Measurements from ENCODE around the gene FMN1.
A peak's percentile ranks its signal among the peaks of the same experiment; 100 is the strongest.

Gene FMN1

DNA sequence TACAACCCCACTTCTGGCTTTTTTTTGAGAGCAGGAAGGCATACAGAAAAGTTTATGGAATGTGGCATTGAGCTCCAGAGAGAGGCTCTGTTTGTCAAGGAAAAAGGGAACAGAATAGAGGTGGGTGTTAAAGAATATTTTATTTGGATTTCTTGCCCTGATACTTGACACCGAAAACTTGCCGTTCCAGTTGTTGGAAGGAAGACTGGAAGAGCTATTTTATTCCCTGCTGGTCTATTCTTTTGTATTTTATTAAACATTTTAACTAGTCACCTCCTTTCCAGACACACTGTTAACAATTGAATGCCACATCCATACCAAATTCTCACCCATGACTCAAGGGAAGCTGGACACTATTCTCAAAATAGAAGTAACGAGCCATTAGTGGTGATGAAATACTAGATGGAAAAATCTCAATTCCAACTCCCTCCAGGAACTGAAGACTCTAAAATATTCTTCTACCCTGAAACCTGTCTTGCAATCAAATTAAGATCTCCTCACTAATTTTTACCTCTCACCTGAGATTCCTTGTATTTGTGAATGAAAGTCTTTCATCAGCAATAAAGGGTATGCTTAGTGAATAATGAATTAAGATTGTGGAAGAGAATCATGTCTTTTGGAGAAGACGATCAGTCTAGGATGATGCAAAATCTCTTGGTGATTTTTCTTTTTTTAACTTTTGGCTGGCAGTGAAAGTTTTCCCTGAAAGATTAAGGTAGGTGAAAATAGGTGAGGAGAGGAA, 448.2 kb downstream of the FMN1 start:
- DNase-seq = no peak

- no peak for DNase-seq
Measured at GRCh38 chr15:32743411-32744140, 450.9 kb downstream of the FMN1 start.

GRCh38 chr15:32739522-32740063, 454.9 kb downstream of the FMN1 start:
- no peak for DNase-seq

DNA sequence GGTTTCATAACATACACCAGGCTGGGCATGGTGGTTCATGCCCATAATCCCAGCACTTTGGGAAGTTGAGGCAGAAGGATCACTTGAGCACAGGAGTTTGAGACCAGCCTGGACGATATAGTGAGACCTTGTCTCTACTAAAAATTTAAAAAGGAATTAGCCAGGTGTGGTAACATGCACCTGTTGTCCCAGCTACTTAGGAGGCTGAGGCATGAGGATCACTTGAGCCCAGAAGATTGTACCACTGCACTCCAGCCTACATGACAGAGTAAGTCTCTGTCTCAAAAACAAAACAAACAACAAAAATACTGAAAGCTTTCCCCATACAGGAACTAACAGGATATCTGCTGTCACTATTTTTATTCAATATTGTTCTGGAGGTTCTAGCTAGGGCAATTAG, 455.8 kb downstream of the FMN1 start:
- no peak for DNase-seq

DNA sequence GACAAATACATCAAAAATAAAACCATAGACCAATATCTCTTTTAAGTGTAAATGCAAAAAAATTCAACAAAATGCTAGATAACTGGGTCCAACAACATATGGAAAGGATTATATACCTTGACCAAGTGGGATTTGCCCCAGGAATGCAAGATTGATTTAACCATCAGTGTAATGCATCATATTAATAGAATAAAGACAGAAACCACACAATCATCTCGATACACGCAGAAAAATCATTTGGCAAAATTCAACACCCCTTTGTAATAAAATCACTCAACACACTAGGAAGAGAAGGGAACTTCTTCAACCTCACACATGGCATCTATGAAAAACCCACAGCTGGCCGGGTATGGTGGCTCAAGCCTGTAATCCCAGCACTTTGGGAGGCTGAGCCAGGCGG, 457.2 kb downstream of the FMN1 start:
- DNase-seq = no peak

GRCh38 chr15:32736701-32737061, 457.8 kb downstream of the FMN1 start:
- no peak for DNase-seq

- no peak for DNase-seq
Measured at GRCh38 chr15:32735989-32736700, 458.4 kb downstream of the FMN1 start.

- no peak for DNase-seq
Measured at GRCh38 chr15:32733281-32733680, 461.2 kb downstream of the FMN1 start.

GRCh38 chr15:32732574-32733157, 461.8 kb downstream of the FMN1 start:
- DNase-seq = no peak

DNA sequence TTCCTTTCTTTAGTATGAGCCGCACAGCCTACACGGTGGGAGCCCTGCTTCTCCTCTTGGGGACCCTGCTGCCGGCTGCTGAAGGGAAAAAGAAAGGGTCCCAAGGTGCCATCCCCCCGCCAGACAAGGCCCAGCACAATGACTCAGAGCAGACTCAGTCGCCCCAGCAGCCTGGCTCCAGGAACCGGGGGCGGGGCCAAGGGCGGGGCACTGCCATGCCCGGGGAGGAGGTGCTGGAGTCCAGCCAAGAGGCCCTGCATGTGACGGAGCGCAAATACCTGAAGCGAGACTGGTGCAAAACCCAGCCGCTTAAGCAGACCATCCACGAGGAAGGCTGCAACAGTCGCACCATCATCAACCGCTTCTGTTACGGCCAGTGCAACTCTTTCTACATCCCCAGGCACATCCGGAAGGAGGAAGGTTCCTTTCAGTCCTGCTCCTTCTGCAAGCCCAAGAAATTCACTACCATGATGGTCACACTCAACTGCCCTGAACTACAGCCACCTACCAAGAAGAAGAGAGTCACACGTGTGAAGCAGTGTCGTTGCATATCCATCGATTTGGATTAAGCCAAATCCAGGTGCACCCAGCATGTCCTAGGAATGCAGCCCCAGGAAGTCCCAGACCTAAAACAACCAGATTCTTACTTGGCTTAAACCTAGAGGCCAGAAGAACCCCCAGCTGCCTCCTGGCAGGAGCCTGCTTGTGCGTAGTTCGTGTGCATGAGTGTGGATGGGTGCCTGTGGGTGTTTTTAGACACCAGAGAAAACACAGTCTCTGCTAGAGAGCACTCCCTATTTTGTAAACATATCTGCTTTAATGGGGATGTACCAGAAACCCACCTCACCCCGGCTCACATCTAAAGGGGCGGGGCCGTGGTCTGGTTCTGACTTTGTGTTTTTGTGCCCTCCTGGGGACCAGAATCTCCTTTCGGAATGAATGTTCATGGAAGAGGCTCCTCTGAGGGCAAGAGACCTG, 463.5 kb downstream of the FMN1 start:
- peak; percentile 33 for DNase-seq

DNA sequence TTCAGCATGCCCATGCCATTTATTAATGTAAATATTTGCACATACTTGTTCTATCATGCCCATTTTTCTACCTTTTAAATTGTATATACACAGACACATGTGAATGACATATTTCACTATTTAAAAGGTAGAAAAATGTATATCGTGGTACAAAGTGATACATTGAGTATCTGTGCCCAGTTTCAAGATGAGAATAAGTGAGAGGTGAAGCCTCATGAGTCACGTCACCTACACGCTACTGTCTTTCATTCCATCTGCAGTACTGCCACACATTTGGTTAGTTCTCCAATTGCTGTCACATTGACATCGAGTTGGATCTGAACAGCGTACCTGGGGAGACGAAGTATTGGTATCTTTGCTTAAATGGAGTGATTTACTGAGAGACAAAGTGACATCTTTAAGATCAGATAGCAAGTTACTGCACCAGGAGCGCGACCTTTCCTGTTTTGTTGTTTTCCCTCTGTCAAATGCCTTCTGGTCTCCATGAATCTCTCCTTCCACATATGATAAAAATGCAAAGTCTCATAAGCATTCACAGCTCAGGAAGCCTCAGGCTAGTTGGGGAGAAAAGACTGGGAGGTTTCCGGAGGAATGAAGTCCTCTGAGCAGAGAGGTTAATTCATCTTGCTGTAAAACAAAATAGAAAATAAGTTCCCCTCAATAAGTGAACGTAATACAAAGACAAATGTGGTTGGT, 464.7 kb downstream of the FMN1 start:
- DNase-seq = no peak

- no peak for DNase-seq
Measured at GRCh38 chr15:32723171-32723948, 471.2 kb downstream of the FMN1 start.

GRCh38 chr15:32722136-32722535, 472.4 kb downstream of the FMN1 start:
- DNase-seq = no peak

DNA sequence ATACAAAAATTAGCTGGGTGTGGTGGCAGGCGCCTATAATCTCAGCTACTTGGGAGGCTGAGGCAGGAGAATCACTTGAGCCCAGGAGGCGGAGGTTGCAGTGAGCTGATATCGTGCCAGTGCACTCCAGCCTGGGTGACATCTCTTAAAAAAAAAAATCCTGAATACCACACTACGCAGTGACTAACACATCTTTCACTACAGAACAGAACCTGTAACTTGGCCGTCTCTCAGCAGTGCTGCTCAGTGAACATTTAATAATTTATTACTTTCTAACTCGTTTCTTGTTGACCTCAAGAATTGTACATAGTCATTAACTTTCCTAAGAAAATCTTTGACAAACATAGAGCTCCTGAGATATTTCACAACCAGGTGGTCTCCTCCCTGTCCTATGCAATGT, 472.9 kb downstream of the FMN1 start:
- no peak for DNase-seq

DNA sequence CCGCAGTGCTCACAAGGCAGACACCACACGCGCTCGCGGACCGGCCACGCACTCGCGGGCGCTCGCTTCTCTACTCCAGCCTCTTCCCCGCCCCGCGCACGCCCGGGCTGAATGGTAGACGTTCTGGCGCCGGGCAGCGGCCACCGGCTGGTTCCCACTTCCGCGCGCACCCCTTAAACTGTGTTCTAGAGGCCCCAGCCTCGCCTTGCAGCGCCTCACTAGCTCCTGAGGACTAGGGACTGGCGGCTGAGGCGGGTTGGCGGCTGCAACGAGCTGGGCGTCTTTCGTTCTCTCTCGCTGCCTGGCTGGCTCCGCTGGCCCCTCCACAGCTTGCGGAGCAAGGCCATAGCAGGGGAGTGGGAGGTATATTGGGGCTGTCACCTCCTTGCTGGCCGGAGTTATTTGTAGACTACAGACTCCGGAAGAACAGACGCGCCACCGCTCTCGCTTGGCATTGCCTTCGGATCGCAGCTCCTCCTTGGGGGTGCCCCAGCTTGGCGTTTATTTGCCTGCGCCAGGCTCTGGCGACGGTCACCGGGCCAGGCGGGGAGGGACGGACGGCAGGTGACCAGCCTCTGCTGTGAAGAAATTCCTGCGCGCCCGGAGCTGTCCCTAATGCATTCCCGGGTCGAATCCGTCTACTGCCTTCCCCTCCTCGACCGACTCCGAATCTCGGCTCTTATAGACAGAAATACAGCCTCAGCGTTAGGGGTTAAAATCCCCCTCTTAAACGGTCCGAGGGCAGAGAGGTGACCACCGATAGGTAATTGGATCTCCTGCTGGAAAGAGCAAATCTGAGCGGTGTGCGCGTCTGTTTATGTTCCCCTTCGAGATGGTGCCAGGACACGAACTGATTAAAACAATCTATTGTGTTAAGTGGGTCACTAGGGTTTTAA, 475.4 kb downstream of the FMN1 start:
- DNase-seq = no peak

GRCh38 chr15:32718227-32718820, 476.2 kb downstream of the FMN1 start:
- DNase-seq = no peak

GRCh38 chr15:32717426-32718226, 476.9 kb downstream of the FMN1 start, which contains the start of gene GREM1:
GREM1 (plus strand) TSS chr15:32718004; CDS start chr15:32730691, 12,687 bp downstream.
- no peak for DNase-seq

GRCh38 chr15:32716915-32717425, 477.5 kb downstream of the FMN1 start:
- DNase-seq = no peak

Data from NCI-H2029 treated with DMSO at 0.1 percent for 48 hours (cell line).